Activated T-cell treated with anti-CD3 and anti-CD28 coated beads, Interleukin-2, amount 50 U/mL, for 24 hours (primary cell): ENCODE data around the gene PIK3R3.

Source experiments
- DNase-seq: peaks from one replicate; pipeline ENCODE4 v3.0.0-alpha.2; 2020
- H3K27ac Mint-ChIP-seq: 2 replicates; pipeline ENCODE4 v1.8.0; 2020; ENCODE audit warnings: mild to moderate bottlenecking, mixed read lengths
- H3K27me3 Mint-ChIP-seq: 2 replicates; pipeline ENCODE4 v1.8.0; 2020; ENCODE audit warnings: mixed read lengths
- H3K36me3 Mint-ChIP-seq: 2 replicates; pipeline ENCODE4 v1.8.0; 2020; ENCODE audit warnings: low read depth, mixed read lengths
- H3K4me1 Mint-ChIP-seq: 2 replicates; pipeline ENCODE4 v1.8.0; 2020; ENCODE audit warnings: low read depth, mixed read lengths
- H3K4me3 Mint-ChIP-seq: 2 replicates; pipeline ENCODE4 v1.8.0; 2020; ENCODE audit warnings: mild to moderate bottlenecking, moderate library complexity, mixed read lengths
- H3K9me3 Mint-ChIP-seq: 2 replicates; pipeline ENCODE4 v1.8.0; 2020; ENCODE audit warnings: mixed read lengths

The PIK3R3 gene

GRCh38 chr1:46020010-46020409, 112.4 kb downstream of the PIK3R3 start:
- DNase-seq: no peak
- H3K4me3 Mint-ChIP-seq: no peak overlapping the region
- H3K36me3 Mint-ChIP-seq: peaks cover 27% of the 10 kb centered on the region
- no peaks in the 10 kb centered on the region for H3K27me3 Mint-ChIP-seq
- no peaks in the 10 kb centered on the region for H3K4me1 Mint-ChIP-seq
- no peaks in the 10 kb centered on the region for H3K9me3 Mint-ChIP-seq
- H3K27ac Mint-ChIP-seq: no peak overlapping the region

- no peaks in the 10 kb centered on the region for H3K9me3 Mint-ChIP-seq
- no peak overlapping the region for H3K27ac Mint-ChIP-seq
- no peak overlapping the region for H3K4me3 Mint-ChIP-seq
- H3K36me3 Mint-ChIP-seq: peaks cover 24% of the 10 kb centered on the region
- DNase-seq: no peak
- H3K27me3 Mint-ChIP-seq: no peaks in the 10 kb centered on the region
- H3K4me1 Mint-ChIP-seq: no peaks in the 10 kb centered on the region
Observed at GRCh38 chr1:46019348-46019747, 113.1 kb downstream of the PIK3R3 start.

- Mint-ChIP-seq H3K27ac (no peak overlapping the region), H3K4me3 (no peak overlapping the region), H3K9me3 (no peaks in the 10 kb centered on the region), H3K27me3 (no peaks in the 10 kb centered on the region), H3K36me3 (peaks cover 17% of the 10 kb centered on the region), H3K4me1 (no peaks in the 10 kb centered on the region)
- no peak for DNase-seq
Observed at GRCh38 chr1:46017876-46018503, 114.4 kb downstream of the PIK3R3 start.

GRCh38 chr1:46013581-46013980, 118.8 kb downstream of the PIK3R3 start:
- H3K4me3 Mint-ChIP-seq: no peak overlapping the region

GRCh38 chr1:46012236-46012635, 120.2 kb downstream of the PIK3R3 start:
- H3K4me3 Mint-ChIP-seq: no peak overlapping the region
- no peaks in the 10 kb centered on the region for H3K27me3 Mint-ChIP-seq
- H3K9me3 Mint-ChIP-seq: no peaks in the 10 kb centered on the region
- no peaks in the 10 kb centered on the region for H3K4me1 Mint-ChIP-seq
- H3K36me3 Mint-ChIP-seq: peaks cover 57% of the 10 kb centered on the region
- H3K27ac Mint-ChIP-seq: no peak overlapping the region
- DNase-seq: no peak

More at GRCh38 chr1:46013581-46013980, 118.8 kb downstream of the PIK3R3 start:
- Mint-ChIP-seq H3K27ac (no peak overlapping the region), H3K27me3 (no peaks in the 10 kb centered on the region), H3K36me3 (peaks cover 43% of the 10 kb centered on the region), H3K9me3 (no peaks in the 10 kb centered on the region), H3K4me1 (no peaks in the 10 kb centered on the region)
- DNase-seq: no peak

- Mint-ChIP-seq H3K27me3 (no peaks in the 10 kb centered on the region), H3K36me3 (peaks cover 65% of the 10 kb centered on the region), H3K9me3 (no peaks in the 10 kb centered on the region), H3K27ac (no peak overlapping the region), H3K4me1 (no peaks in the 10 kb centered on the region), H3K4me3 (no peak overlapping the region)
- DNase-seq: no peak
Observed at GRCh38 chr1:46011121-46011695, 121.2 kb downstream of the PIK3R3 start.

GRCh38 chr1:46010611-46011010, 121.8 kb downstream of the PIK3R3 start:
- H3K4me1 Mint-ChIP-seq: no peaks in the 10 kb centered on the region
- no peak overlapping the region for H3K4me3 Mint-ChIP-seq

GRCh38 chr1:46008585-46008984, 123.8 kb downstream of the PIK3R3 start:
- DNase-seq: no peak
- no peaks in the 10 kb centered on the region for H3K27me3 Mint-ChIP-seq
- H3K4me1 Mint-ChIP-seq: no peaks in the 10 kb centered on the region
- peaks cover 77% of the 10 kb centered on the region for H3K36me3 Mint-ChIP-seq
- H3K27ac Mint-ChIP-seq: no peak overlapping the region
- H3K9me3 Mint-ChIP-seq: no peaks in the 10 kb centered on the region
- H3K4me3 Mint-ChIP-seq: no peak overlapping the region

More at GRCh38 chr1:46010611-46011010, 121.8 kb downstream of the PIK3R3 start:
- peaks cover 71% of the 10 kb centered on the region for H3K36me3 Mint-ChIP-seq
- no peaks in the 10 kb centered on the region for H3K9me3 Mint-ChIP-seq
- H3K27ac Mint-ChIP-seq: no peak overlapping the region
- DNase-seq: no peak
- H3K27me3 Mint-ChIP-seq: no peaks in the 10 kb centered on the region

GRCh38 chr1:46005594-46005993, 126.8 kb downstream of the PIK3R3 start:
- H3K27ac Mint-ChIP-seq: no peak overlapping the region
- no peaks in the 10 kb centered on the region for H3K9me3 Mint-ChIP-seq
- no peak for DNase-seq
- H3K36me3 Mint-ChIP-seq: peaks cover 60% of the 10 kb centered on the region
- no peaks in the 10 kb centered on the region for H3K27me3 Mint-ChIP-seq
- no peak overlapping the region for H3K4me3 Mint-ChIP-seq
- no peaks in the 10 kb centered on the region for H3K4me1 Mint-ChIP-seq

- no peak for DNase-seq
- no peak overlapping the region for H3K27ac Mint-ChIP-seq
- H3K9me3 Mint-ChIP-seq: no peaks in the 10 kb centered on the region
- H3K36me3 Mint-ChIP-seq: peaks cover 59% of the 10 kb centered on the region
- H3K27me3 Mint-ChIP-seq: no peaks in the 10 kb centered on the region
- no peaks in the 10 kb centered on the region for H3K4me1 Mint-ChIP-seq
- no peak overlapping the region for H3K4me3 Mint-ChIP-seq
Observed at GRCh38 chr1:46004492-46004891, 127.9 kb downstream of the PIK3R3 start.

GRCh38 chr1:46003315-46003714, 129.1 kb downstream of the PIK3R3 start:
- Mint-ChIP-seq H3K27me3 (no peaks in the 10 kb centered on the region), H3K9me3 (no peaks in the 10 kb centered on the region), H3K27ac (no peak overlapping the region), H3K4me1 (no peaks in the 10 kb centered on the region), H3K36me3 (peaks cover 52% of the 10 kb centered on the region), H3K4me3 (no peak overlapping the region)
- DNase-seq: no peak

- H3K36me3 Mint-ChIP-seq: peaks cover 45% of the 10 kb centered on the region
- no peak overlapping the region for H3K27ac Mint-ChIP-seq
- H3K9me3 Mint-ChIP-seq: no peaks in the 10 kb centered on the region
- H3K4me1 Mint-ChIP-seq: no peaks in the 10 kb centered on the region
- H3K4me3 Mint-ChIP-seq: no peak overlapping the region
- H3K27me3 Mint-ChIP-seq: no peaks in the 10 kb centered on the region
- DNase-seq: no peak
Observed at GRCh38 chr1:46002551-46003150, 129.8 kb downstream of the PIK3R3 start.

GRCh38 chr1:46001081-46001785, 131.2 kb downstream of the PIK3R3 start:
- no peaks in the 10 kb centered on the region for H3K4me1 Mint-ChIP-seq
- H3K4me3 Mint-ChIP-seq: no peak overlapping the region
- peaks cover 32% of the 10 kb centered on the region for H3K36me3 Mint-ChIP-seq
- H3K27ac Mint-ChIP-seq: no peak overlapping the region
- H3K27me3 Mint-ChIP-seq: no peaks in the 10 kb centered on the region
- no peak for DNase-seq
- H3K9me3 Mint-ChIP-seq: no peaks in the 10 kb centered on the region

GRCh38 chr1:45999507-45999906, 132.9 kb downstream of the PIK3R3 start:
- Mint-ChIP-seq H3K4me1 (no peaks in the 10 kb centered on the region), H3K36me3 (peaks cover 23% of the 10 kb centered on the region), H3K4me3 (no peak overlapping the region), H3K27ac (no peak overlapping the region), H3K27me3 (no peaks in the 10 kb centered on the region), H3K9me3 (no peaks in the 10 kb centered on the region)
- no peak for DNase-seq
